ENCODE results near the gene FNBP1. TPM values are rescaled to one million over a fixed set of nuclear protein-coding genes. Genes with fewer than 3 reads are reported as not detected.

FNBP1 gene
- total and polyA plus RNA-seq, 4 donors: 21.9 to 92.9 (median 63.8) TPM

GRCh38 chr9:129964901-129965734 is 77.9 kb downstream of the FNBP1 start:
- Histone ChIP-seq H3K4me3 (ENCODE audit: low read length in 2 of 2) (no peak overlapping the region), H3K27me3 (ENCODE audit: control insufficient read depth in 1 of 2, insufficient read depth in 2 of 2, low read length in 1 of 2) (no peaks in the 10 kb centered on the region), H3K27ac (ENCODE audit: low read depth in 1 of 2, low read length in 2 of 2) (peak overlapping the region; percentile 82 to 96), H3K36me3 (ENCODE audit: control insufficient read depth in 1 of 2, insufficient read depth in 2 of 2, low read length in 1 of 2) (no peaks in the 10 kb centered on the region), H3K9me3 (ENCODE audit: control insufficient read depth, low read length) (no peaks in the 10 kb centered on the region), H3K4me1 (ENCODE audit: control insufficient read depth in 1 of 2, insufficient read depth in 2 of 2, low read length in 2 of 2) (peaks cover 0 to 1% of the 10 kb centered on the region in 2 donors)
- intact Hi-C loops (cut with DNase I): loop anchor here (5.0 kb wide), 2 partner anchors 57 to 77 kb away; partner anchors contain the start of gene FNBP1 (in 1 of the 2)
- ATAC-seq (ENCODE audit: low FRiP score) (no peak), DNase-seq (no peak)
- WGBS, 2 donors: 48 to 52% methylated on average over 21 of the region's 21 CpGs

- peak in 1 of 2 donors; percentile 72 for DNase-seq
- WGBS, 2 donors: 49 to 60% methylated on average over 14 of the region's 14 CpGs
- H3K9me3 ChIP-seq (ENCODE audit: control insufficient read depth, low read length): no peaks in the 10 kb centered on the region
- H3K27ac ChIP-seq (ENCODE audit: low read depth in 1 of 2, low read length in 2 of 2): peak overlapping the region; percentile 73 to 98
- intact Hi-C loops (cut with DNase I): no loop called here
- H3K27me3 ChIP-seq (ENCODE audit: control insufficient read depth in 1 of 2, insufficient read depth in 2 of 2, low read length in 1 of 2): no peaks in the 10 kb centered on the region
- H3K4me1 ChIP-seq (ENCODE audit: control insufficient read depth in 1 of 2, insufficient read depth in 2 of 2, low read length in 2 of 2): peaks cover 0 to 1% of the 10 kb centered on the region in 2 donors
- no peak for ATAC-seq (ENCODE audit: low FRiP score)
- H3K36me3 ChIP-seq (ENCODE audit: control insufficient read depth in 1 of 2, insufficient read depth in 2 of 2, low read length in 1 of 2): no peaks in the 10 kb centered on the region
- peak overlapping the region; percentile 26 to 77 for H3K4me3 ChIP-seq (ENCODE audit: low read length in 2 of 2)
Observed at GRCh38 chr9:129962889-129963703, 79.9 kb downstream of the FNBP1 start.

GRCh38 chr9:129962451-129962864 is 80.5 kb downstream of the FNBP1 start:
- Histone ChIP-seq H3K9me3 (ENCODE audit: control insufficient read depth, low read length) (no peaks in the 10 kb centered on the region), H3K27ac (ENCODE audit: low read depth in 1 of 2, low read length in 2 of 2) (peak overlapping the region; percentile 73 to 98), H3K4me1 (ENCODE audit: control insufficient read depth in 1 of 2, insufficient read depth in 2 of 2, low read length in 2 of 2) (peaks cover 0 to 1% of the 10 kb centered on the region in 2 donors), H3K36me3 (ENCODE audit: control insufficient read depth in 1 of 2, insufficient read depth in 2 of 2, low read length in 1 of 2) (no peaks in the 10 kb centered on the region), H3K4me3 (ENCODE audit: low read length in 2 of 2) (peak overlapping the region; percentile 26 to 77), H3K27me3 (ENCODE audit: control insufficient read depth in 1 of 2, insufficient read depth in 2 of 2, low read length in 1 of 2) (no peaks in the 10 kb centered on the region)
- 30 to 40% methylated on average over 9 of the region's 9 CpGs for WGBS, 2 donors
- intact Hi-C loops (cut with DNase I): no loop called here
- ATAC-seq (ENCODE audit: low FRiP score) (no peak), DNase-seq (no peak)

GRCh38 chr9:129958796-129959195 is 84.2 kb downstream of the FNBP1 start:
- DNase-seq: no peak
- intact Hi-C loops (cut with DNase I): no loop called here
- Histone ChIP-seq H3K27me3 (ENCODE audit: control insufficient read depth in 1 of 2, insufficient read depth in 2 of 2, low read length in 1 of 2) (no peaks in the 10 kb centered on the region), H3K27ac (ENCODE audit: low read depth in 1 of 2, low read length in 2 of 2) (no peak overlapping the region), H3K36me3 (ENCODE audit: control insufficient read depth in 1 of 2, insufficient read depth in 2 of 2, low read length in 1 of 2) (no peaks in the 10 kb centered on the region), H3K4me3 (ENCODE audit: low read length in 2 of 2) (no peak overlapping the region), H3K4me1 (ENCODE audit: control insufficient read depth in 1 of 2, insufficient read depth in 2 of 2, low read length in 2 of 2) (no peaks in the 10 kb centered on the region), H3K9me3 (ENCODE audit: control insufficient read depth, low read length) (no peaks in the 10 kb centered on the region)
- no peak for ATAC-seq (ENCODE audit: low FRiP score)
- 33 to 56% methylated on average over 1 of the region's 1 CpG for WGBS, 2 donors

- DNase-seq: no peak
- Histone ChIP-seq H3K36me3 (ENCODE audit: control insufficient read depth in 1 of 2, insufficient read depth in 2 of 2, low read length in 1 of 2) (no peaks in the 10 kb centered on the region), H3K9me3 (ENCODE audit: control insufficient read depth, low read length) (no peaks in the 10 kb centered on the region), H3K4me1 (ENCODE audit: control insufficient read depth in 1 of 2, insufficient read depth in 2 of 2, low read length in 2 of 2) (no peaks in the 10 kb centered on the region), H3K4me3 (ENCODE audit: low read length in 2 of 2) (no peak overlapping the region), H3K27me3 (ENCODE audit: control insufficient read depth in 1 of 2, insufficient read depth in 2 of 2, low read length in 1 of 2) (no peaks in the 10 kb centered on the region), H3K27ac (ENCODE audit: low read depth in 1 of 2, low read length in 2 of 2) (no peak overlapping the region)
- ATAC-seq (ENCODE audit: low FRiP score): no peak
- 84 to 88% methylated on average over 6 of the region's 6 CpGs for WGBS, 2 donors
- intact Hi-C loops (cut with DNase I): no loop called here
Observed at GRCh38 chr9:129954868-129955550, 88.0 kb downstream of the FNBP1 start.

- H3K27ac ChIP-seq (ENCODE audit: low read depth in 1 of 2, low read length in 2 of 2): no peak overlapping the region
- intact Hi-C loops (cut with DNase I): no loop called here
- no peaks in the 10 kb centered on the region for H3K36me3 ChIP-seq (ENCODE audit: control insufficient read depth in 1 of 2, insufficient read depth in 2 of 2, low read length in 1 of 2)
- WGBS, 2 donors: 88 to 94% methylated on average over 1 of the region's 1 CpG
- no peaks in the 10 kb centered on the region for H3K9me3 ChIP-seq (ENCODE audit: control insufficient read depth, low read length)
- no peak overlapping the region for H3K4me3 ChIP-seq (ENCODE audit: low read length in 2 of 2)
- H3K4me1 ChIP-seq (ENCODE audit: control insufficient read depth in 1 of 2, insufficient read depth in 2 of 2, low read length in 2 of 2): peaks cover 4 to 6% of the 10 kb centered on the region in 2 donors
- no peak for DNase-seq
- ATAC-seq (ENCODE audit: low FRiP score): no peak
- H3K27me3 ChIP-seq (ENCODE audit: control insufficient read depth in 1 of 2, insufficient read depth in 2 of 2, low read length in 1 of 2): no peaks in the 10 kb centered on the region
Observed at GRCh38 chr9:129953736-129954135, 89.3 kb downstream of the FNBP1 start.

- intact Hi-C loops (cut with DNase I): no loop called here
- no peak for ATAC-seq (ENCODE audit: low FRiP score)
Observed at GRCh38 chr9:129952337-129952736, 90.7 kb downstream of the FNBP1 start.

GRCh38 chr9:129949821-129950220 is 93.2 kb downstream of the FNBP1 start:
- Histone ChIP-seq H3K27me3 (ENCODE audit: control insufficient read depth in 1 of 2, insufficient read depth in 2 of 2, low read length in 1 of 2) (no peaks in the 10 kb centered on the region), H3K36me3 (ENCODE audit: control insufficient read depth in 1 of 2, insufficient read depth in 2 of 2, low read length in 1 of 2) (no peaks in the 10 kb centered on the region), H3K9me3 (ENCODE audit: control insufficient read depth, low read length) (no peaks in the 10 kb centered on the region), H3K4me1 (ENCODE audit: control insufficient read depth in 1 of 2, insufficient read depth in 2 of 2, low read length in 2 of 2) (peaks cover 4 to 6% of the 10 kb centered on the region in 2 donors), H3K27ac (ENCODE audit: low read depth in 1 of 2, low read length in 2 of 2) (peak overlapping the region in 1 of 2 donors; percentile 69), H3K4me3 (ENCODE audit: low read length in 2 of 2) (no peak overlapping the region)
- no peak for DNase-seq
- ATAC-seq (ENCODE audit: low FRiP score): no peak
- intact Hi-C loops (cut with DNase I): no loop called here
- WGBS, 2 donors: 28 to 32% methylated on average over 5 of the region's 5 CpGs

More at GRCh38 chr9:129952337-129952736, 90.7 kb downstream of the FNBP1 start:
- Histone ChIP-seq H3K9me3 (ENCODE audit: control insufficient read depth, low read length) (no peaks in the 10 kb centered on the region), H3K27ac (ENCODE audit: low read depth in 1 of 2, low read length in 2 of 2) (no peak overlapping the region), H3K4me1 (ENCODE audit: control insufficient read depth in 1 of 2, insufficient read depth in 2 of 2, low read length in 2 of 2) (peaks cover 4 to 6% of the 10 kb centered on the region in 2 donors), H3K27me3 (ENCODE audit: control insufficient read depth in 1 of 2, insufficient read depth in 2 of 2, low read length in 1 of 2) (no peaks in the 10 kb centered on the region), H3K36me3 (ENCODE audit: control insufficient read depth in 1 of 2, insufficient read depth in 2 of 2, low read length in 1 of 2) (no peaks in the 10 kb centered on the region), H3K4me3 (ENCODE audit: low read length in 2 of 2) (no peak overlapping the region)
- no peak for DNase-seq
- 89 to 97% methylated on average over 3 of the region's 3 CpGs for WGBS, 2 donors

All from aorta (tissue), 5 donors.